Measurements from ENCODE around the gene RHBDD3. TPM values are rescaled to one million over a fixed set of nuclear protein-coding genes. Genes with fewer than 3 reads are reported as not detected.
"Not testable (repeated sequence)": the region's sequence is repeated elsewhere in the genome, so short reads cannot be mapped to it uniquely, and the experiment has no call there.

Gene RHBDD3
- total RNA-seq, 1 experiment from 2014 or later, result 34.1 TPM

DNA sequence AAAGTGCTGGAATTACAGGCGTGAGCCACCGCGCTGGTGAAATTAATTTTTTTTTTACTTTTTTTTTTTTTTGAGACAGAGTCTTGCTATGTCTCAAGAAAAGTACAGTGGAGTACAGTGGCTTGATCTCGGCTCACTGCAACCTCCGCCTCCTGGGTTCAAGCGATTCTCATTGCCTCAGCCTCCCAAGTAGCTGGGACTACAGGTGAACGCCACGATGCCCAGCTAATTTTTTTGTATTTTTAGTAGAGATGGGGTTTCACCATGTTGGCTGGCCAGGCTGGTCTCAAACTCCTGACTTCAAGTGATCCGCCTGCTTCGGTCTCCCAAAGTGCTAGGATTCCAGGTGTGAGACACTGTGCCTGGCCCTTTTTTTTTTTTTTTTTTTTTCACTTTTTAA lies 19.9 kb downstream of the RHBDD3 start:
- not testable (repeated sequence) for DNase-seq (ENCODE audit: low read depth)

DNA sequence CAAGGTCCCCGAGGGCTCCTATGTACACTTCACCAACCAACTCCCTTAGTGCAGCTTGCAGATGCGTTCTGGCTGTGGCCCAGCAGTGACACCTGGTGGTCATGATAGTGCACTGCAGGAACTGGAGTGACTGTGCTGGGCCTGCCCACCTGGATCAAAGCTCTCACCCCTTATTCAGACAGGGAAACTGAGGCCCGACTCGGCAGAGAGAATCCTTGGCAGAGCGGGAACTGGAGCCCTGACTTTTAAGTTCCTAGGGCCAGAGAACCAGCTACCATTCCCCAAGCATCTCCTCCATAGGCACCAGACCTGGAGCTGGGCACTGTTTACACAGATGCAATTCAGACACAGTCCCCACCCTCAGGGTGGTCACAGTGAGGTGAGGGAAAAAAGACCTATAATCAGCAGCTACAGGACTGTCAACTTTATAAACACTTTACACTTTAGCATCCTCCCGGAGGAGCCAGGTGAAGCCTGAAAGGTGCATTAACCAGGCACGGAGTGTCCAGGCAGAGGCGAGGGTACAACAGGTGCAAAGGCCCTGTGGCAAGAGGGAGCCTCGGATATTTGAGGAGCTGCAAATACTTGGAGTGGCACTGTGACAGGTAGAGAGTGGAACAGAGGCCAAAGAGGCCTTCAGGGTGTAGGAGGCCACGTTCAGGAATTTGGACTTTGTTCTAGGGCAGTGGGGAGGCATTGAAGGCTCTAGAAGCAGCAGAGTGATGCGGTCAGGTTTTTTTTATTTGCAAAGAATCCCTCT lies 22.0 kb downstream of the RHBDD3 start:
- peak; percentile 67 for DNase-seq (ENCODE audit: low read depth)

DNA sequence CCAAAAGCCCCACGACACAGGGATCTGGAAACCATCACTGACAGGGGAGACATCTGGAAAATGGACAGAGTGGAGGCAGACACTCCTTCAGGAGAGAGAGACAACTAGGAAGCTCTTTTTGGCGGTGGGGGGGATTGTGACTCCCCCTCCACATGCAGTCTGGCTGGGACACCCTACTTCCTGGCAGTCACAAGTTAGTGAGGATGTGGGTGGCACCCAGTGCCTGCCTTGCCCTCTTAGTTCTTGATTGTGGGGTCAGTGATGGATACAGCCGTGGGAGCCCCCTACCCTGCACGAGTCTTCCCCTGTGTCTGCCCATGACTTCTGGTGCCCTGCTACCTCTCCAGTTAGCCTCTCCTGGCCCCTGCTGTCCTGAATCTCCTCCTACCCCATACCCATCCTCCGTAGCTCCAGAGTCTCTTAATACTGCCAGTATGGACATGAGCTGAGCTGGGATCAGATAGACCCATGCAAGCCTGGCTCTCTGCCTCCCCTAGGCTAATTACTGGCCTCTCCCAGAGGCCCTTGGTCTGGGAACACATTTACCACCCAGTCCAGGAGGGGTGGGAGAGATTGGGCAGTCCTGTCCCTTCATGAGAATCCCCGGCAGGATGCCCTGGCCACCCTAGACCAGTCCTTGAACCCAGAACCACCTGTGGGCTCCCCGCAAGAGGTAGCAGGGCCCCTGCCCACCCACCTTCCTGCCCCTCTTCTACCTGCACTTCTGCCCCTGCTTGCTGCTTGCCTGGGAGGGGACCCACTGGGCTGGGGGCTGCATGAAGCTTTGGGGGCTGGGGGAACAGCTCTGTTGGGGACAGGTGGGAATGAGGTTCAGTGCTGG lies 22.8 kb downstream of the RHBDD3 start:
- DNase-seq (ENCODE audit: low read depth), result no peak

DNA sequence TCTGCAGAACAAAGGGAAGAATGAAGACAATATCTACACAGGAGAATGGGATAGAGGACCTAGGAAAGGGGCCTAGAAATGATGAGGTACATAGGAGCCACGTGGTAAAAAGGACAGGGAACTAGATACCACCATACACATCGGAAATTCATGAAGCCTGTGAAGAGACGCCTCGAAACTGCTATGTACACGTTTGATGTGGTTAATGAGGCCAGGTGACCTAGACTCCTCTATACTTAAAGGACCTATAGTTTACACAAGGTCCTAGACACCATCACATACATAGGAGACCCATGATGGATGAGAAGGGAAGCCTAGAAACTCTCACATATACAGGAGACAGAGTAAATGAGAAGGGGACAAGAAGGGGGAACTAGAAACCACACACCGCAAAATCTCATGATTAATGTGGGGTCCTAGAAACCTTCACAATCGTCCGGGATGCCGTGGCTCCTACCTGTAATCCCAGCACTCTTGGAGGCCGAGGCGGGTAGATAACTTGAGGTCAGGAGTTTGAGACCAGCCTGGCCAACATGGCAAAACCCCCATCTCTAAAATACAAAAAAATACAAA lies 23.8 kb downstream of the RHBDD3 start:
- DNase-seq (ENCODE audit: low read depth), result no peak

DNA sequence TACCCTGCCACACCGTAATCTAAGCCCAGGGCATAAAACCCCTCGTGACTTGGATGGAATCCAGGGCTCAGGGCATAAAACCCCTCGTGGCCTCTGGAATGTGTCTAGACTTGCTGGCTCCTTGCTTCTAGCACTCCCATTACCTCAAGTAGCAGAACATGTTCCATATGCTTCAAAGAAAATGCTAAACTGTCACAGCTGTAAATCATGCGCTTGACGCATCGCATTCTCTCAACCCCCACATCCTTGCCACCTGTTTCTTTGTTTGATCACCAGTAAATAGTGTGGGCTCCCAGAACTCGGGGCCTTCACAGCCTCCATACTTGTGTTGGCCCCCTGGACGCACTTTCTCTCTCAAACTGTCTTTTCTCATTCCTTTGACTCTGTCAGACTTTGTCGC lies 27.3 kb downstream of the RHBDD3 start:
- DNase-seq (ENCODE audit: low read depth), result not testable (repeated sequence)

DNA sequence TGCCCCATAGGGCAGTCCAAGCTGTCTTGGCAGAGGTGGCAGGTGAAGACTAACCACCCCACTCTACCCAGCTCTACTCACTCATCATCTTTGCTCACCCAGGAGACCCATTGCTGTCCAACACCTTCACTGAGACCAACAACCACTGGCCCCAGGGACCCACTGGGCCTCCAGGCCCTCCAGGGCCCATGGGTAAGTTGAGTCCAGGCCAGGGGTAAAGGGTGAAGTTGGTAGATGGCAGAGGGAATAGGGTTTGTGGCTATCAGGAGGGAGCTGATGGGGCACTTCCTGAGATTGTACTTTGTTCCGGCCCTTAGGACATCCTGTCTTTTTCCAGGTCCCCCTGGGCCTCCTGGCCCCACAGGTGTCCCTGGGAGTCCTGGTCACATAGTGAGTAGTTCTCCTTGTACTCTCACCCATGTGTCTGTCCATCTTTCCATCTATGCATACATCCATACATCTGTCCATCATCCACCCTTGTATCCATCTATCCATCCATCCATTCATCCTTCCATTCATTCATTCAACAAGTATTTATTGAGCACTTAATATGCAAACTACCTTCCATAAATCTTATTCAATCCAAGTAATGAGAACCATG lies 34.4 kb downstream of the RHBDD3 start:
- DNase-seq (ENCODE audit: low read depth), result no peak

DNA sequence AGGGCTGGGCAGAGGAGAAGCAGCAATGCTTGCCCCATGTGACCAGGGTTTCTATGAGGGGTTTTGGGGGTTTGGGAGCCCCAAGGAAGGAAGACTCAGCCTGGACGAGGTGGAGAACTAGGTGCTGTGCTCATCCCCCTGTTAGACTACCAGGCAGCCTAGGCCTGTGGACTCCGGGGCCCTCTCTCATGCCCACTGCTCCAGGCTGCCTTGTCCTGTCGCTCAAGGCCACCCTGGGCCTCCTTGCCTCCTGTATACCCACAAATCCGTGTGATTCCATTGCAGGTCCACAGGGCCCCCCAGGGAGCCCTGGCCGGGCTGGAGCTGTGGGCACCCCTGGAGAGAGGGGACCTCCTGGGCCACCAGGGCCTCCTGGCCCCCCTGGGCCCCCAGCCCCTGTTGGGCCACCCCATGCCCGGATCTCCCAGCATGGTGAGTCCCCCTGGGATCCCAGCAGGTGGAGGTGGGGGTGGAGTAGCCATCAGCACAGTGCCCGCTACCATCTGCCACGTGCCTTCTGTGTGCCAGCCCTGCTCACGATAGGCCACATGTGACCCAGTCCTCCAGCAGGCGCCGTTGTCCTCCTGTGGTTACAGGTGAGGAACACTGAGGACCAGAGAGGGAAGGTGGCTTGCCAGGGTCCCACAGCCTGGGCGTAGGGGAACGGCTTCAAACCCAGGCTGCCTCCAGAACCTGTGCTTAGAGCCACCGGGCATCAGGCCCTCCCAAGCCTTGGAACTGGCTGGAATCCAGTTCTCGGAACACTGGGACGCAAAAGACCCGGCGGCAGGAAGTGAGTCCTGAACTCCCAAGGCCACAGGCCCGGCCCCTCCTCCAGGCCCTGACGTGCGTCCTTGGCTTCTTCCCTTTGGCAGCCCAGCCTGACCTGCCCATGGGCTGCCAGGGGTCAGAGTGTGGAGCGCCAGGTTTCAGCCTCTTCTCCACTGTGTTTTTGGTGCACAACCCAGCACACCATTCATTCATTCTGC lies 35.5 kb downstream of the RHBDD3 start:
- DNase-seq (ENCODE audit: low read depth), result peak; percentile 20

DNA sequence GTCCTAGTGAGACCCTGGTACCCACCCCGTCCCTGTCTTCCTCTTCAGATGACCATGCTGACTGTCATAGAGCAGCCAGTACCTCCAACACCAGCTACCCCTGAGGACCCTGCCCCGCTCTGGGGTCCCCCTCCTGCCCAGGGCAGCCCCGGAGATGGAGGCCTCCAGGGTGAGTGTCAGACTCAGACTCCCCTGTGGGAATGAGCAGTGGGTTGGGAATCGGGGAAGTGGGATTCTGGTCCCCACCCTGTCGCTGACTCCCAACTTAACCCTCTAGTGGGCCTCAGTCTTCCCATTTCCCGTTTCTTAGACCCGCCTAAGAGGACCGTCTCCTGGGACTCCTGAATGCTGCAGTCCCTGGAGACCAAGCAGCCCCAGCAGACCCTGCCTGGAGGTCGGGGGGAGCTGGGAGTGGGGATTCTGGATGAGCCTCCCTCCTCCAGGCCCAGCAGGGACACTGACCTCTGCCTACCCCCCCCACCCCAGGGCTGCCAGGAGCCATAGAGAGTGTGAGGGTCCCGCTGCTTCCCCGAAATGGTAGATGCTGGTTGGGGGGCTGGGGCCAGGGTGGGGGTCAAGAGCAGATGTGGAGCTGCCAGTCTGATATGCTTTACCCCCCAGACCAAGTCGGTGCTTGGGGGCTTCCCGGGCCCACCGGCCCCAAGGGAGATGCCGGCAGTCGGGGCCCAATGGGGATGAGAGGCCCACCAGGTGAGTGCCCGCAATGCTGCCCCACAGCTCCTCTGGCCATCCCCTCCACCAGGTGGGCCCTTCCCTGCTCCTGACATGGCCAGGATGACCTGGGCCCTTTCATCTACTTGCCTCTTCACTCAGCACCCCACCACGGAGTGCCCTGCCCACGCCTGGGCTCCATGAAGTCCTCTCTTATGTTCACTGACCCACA lies 36.6 kb downstream of the RHBDD3 start:
- DNase-seq (ENCODE audit: low read depth), result no peak

DNA sequence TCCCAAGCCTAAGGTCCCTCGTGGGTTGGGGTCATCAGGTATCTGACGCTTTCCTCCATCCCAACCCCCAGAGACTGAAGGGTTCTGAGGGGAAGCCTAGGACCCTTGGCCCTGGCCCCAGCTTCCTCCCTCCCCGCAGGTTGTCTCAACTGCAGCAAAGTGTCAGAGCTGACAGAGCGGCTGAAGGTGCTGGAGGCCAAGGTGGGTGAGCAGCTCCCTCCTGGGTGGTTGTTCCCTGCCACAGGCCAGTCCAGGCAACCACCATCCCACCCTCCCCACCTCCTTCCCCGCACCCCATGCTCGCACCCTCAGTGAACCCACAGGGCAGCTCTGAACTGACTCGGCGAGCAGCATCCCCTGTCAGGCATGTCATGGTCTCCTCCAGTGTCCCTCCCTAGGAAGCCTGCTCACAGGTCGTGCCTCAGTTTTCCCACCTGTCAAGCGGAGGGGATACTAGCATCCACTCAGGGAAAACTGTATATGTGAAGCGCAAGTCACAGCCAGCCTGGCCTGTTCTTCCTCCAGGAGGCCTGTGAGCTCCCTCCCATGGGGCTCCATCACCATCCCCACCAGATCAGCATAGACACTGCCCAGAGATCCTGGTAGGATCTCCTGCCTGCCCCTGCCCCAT lies 41.3 kb downstream of the RHBDD3 start:
- no peak for DNase-seq (ENCODE audit: low read depth)

DNA sequence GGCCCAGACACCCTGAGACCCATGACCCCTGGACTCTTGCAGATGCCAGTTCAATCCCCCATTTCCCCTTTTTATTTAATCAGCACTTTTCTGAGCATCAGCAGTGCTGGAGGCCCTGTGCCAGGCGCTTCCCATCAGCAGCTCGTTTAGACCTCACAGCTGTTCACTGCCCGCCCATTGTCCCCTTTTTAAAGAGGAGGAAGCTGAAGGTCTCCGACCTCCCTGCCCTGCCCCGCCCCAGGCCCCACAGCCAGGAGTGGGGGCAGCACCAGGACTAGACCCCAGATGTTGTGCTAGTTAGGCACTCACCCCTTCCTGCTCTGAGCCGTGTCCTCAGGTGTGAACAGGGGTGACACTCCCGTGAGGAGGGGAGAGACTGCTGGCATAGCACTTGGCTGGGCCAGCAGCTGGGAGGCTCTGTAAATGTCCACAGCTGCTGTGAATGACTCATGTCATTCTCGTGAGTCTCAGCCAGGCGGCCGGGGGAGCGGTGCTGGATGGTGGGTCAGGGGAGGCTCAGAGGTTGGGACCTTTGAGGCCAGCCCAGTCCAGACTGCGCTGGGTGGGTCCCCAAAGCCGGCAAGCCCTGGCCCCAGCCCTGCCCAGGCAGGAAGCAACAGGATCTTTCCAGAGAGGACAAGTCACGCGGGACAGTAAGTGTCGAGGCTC lies 42.2 kb downstream of the RHBDD3 start:
- DNase-seq (ENCODE audit: low read depth), result no peak

DNA sequence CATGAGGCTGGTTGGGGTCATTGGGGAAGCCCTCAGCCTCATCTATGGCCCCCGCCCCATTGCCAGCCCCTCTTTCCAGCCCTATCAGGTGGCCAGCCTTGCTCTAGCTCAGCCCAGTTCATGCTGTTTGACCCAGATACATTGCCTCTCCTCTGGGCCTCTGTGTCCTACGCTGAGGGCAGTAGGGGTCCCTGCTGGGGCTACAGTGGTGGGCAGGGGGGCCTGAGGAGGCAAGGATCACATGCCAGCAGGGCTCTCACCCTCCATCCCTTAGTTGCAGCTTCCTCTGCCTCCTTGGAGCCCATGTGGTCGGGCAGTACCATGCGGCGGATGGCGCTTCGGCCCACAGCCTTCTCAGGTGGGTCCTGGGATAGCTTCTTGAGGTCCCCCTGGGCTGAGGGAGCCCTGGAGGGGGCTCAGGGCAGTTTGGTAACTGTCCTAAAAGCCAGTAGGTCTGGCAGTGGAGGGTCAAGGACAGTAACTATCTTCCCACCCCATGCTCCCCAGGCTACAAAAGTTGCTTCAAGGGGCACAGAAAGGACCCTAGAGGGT lies 42.8 kb downstream of the RHBDD3 start:
- no peak for DNase-seq (ENCODE audit: low read depth)

DNA sequence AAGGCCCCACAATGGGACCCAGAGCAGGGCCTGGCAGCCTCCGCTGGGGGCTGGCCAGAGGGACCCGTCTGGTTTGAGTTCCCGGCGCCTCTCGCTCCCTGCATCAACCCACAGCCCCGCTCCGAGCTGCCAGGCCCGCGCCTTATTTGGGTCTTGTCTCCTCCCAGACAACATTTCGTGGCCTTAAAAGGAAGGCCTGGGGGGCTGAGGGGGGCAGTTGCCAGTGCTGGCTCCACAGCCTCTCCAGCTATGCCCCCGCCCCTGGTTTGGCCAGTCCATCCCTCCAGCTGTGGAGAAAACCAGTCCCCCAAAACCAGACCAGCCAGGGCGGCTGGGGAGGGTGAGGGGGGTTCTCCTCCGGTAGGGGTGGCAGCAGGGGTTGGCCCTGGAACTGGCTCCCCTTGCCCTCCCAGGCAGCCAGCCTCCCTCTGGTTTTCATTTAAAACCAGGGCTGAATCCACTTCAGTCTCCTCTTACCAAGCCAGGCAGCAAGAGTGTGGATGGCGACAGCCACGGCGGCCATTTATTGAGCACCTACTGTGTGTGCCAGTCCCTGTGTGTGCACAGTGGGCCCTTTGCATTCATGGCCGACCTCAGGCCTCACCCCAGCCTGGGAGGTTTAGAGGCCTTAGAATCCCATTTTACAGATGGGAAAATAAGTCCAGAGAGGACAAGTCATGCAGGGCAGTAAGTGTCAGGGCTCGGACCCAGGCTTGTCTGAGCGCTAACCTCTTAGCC lies 43.5 kb downstream of the RHBDD3 start:
- no peak for DNase-seq (ENCODE audit: low read depth)

DNA sequence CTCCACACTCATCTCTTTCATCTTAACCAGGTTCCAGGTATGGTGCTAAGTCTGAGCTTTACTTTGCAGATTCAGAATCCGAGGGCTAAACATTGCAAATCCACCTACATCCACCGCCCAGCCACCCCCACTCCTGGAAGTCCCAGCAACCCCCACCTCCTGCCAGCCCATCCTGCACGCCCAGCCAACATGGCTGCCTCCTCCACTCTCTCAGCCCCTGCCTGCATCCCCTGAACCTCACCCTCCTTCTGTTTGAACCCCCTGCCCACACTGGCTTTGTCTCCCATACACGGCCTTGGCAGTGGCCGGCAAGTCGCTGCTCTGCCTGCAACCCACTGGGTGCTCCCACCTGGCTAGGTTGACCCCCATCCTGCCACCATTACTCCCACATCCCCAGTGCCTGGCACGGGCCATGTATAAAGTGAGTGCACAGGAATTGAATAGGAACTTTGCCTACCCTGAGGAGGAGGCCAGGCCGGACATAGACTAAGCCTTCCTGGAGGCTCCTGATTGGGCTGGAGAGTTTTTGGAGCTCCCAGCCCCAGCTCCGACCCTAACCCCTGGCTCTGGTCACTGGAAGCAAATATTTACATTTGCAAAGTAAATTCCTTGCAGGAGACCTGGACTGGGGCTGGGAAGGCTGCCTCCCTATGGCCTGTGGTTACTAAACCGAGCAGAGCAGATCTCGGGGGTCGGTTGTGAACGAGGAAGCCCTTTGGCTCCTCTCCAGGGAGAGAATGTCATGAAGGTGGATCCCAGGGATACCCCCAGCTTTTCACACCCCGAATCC lies 47.7 kb downstream of the RHBDD3 start:
- DNase-seq (ENCODE audit: low read depth), result no peak

DNA sequence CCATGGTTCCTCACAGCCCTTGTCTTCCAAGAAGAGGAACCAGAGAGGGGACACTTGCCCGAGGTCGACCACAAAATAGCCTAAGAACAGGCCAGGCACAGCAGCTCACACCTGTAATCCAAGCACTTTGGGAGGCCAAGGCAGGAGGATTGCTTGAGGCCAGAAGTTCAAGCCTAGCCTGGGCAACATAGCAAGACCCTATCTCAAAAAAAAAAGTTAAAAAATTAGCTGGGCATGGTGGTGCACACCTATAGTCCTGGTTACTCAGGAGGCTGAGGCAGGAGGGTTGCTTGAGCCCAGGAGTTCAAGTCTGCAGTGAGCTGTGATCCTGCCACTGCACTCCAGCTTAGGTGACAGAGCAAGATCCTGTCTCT lies 48.4 kb downstream of the RHBDD3 start:
- DNase-seq (ENCODE audit: low read depth), result not testable (repeated sequence)

DNA sequence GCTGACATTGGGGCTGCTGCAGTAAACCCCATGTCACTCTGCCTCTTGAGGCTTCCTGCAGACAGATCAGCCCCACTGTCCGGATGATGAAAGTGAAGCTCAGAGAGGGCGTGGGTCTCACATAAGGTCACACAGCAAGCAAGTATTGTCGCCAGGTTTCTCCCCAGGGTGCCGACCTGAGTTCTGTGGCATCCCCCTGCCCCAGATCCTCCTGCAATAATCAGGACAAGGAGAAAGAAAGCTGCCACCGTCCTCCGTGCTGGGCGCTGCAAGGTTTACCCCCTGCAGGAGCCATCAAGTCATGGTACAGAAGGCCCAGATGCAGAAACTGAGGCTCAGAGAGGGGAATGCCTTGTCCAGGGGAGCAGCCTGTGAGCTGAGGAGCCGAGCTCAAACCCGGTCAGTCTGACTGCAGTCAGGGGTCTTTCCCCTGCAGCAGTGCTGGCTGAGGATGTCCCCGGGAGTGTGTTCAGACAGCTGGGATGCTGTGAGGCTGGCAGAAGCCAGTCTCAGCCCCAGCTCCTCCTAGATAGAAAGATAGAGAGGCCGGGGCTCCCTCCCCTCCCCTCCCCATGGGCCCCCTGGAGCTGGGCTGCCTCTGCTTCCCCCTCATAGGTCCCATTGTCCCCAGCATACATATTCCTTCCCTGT lies 48.9 kb downstream of the RHBDD3 start:
- DNase-seq (ENCODE audit: low read depth), result no peak
